HG02840 (cell line): ENCODE data around the gene PRKG2.

ENCODE experiments used
- ATAC-seq: cut with Tn5 transposase; IDR thresholded peaks from one replicate; pipeline ENCODE4 v1.9.1; 2021; ENCODE audit warnings: mild to moderate bottlenecking, moderate library complexity, moderate number of reproducible peaks; ENCODE audit not compliant: unreplicated experiment, low FRiP score

The PRKG2 gene

GRCh38 chr4:81042578-81043365 lies 172.2 kb downstream of the PRKG2 start:
- no peak for ATAC-seq

- ATAC-seq: no peak
Measured at GRCh38 chr4:81040012-81040659, 174.9 kb downstream of the PRKG2 start.

GRCh38 chr4:81039351-81039972 lies 175.6 kb downstream of the PRKG2 start:
- no peak for ATAC-seq

- ATAC-seq: no peak
Measured at GRCh38 chr4:81038636-81039350, 176.2 kb downstream of the PRKG2 start.
